SK-N-SH treated with all-trans-retinoic acid at 6 μM for 48 hours (cell line): ENCODE results near the gene LRRC4C.

Experiments
- CSDC2 ChIP-seq: fragments of 250-450 bp; sonication (Bioruptor Pico); IDR thresholded peaks from 2 replicates; pipeline ENCODE4 v1.5.0; 2020; ENCODE audit warnings: mild to moderate bottlenecking, moderate library complexity
- ISL1 ChIP-seq: fragments of 250-450 bp; sonication (Bioruptor Pico); IDR thresholded peaks from 2 replicates; pipeline ENCODE4 v2.1.2; 2022; ENCODE audit warnings: mild to moderate bottlenecking, moderate library complexity
- OSR1 ChIP-seq: fragments of 250-450 bp; sonication (Bioruptor Pico); IDR thresholded peaks from 2 replicates; pipeline ENCODE4 v1.8.0; 2022; ENCODE audit warnings: moderate library complexity, mild to moderate bottlenecking, inconsistent platforms
- RARB ChIP-seq: fragments of 250-450 bp; sonication (Bioruptor Pico); IDR thresholded peaks from 2 replicates; pipeline ENCODE4 v1.8.0; 2021; ENCODE audit warnings: mild to moderate bottlenecking, moderate library complexity
- TCF4 ChIP-seq: fragments of 250-450 bp; sonication (Bioruptor Pico); IDR thresholded peaks from 2 replicates; pipeline ENCODE4 v1.8.0; 2021; ENCODE audit warnings: mild to moderate bottlenecking, moderate library complexity, borderline replicate concordance
- TOX ChIP-seq: fragments of 250-450 bp; sonication (Bioruptor Pico); IDR thresholded peaks from 2 replicates; pipeline ENCODE4 v1.8.0; 2021; ENCODE audit warnings: mild to moderate bottlenecking, moderate library complexity, borderline replicate concordance
- ZFP3 ChIP-seq: fragments of 250-450 bp; sonication (Bioruptor Pico); IDR thresholded peaks from 2 replicates; pipeline ENCODE4 v1.5.0; 2020; ENCODE audit warnings: mild to moderate bottlenecking, moderate library complexity
- ZNF70 ChIP-seq: fragments of 450-650 bp; formaldehyde crosslinking; IDR thresholded peaks from 2 replicates; pipeline ENCODE4 v1.5.0; 2020; ENCODE audit warnings: mild to moderate bottlenecking, moderate library complexity
- ZNF8 ChIP-seq: fragments of 450-650 bp; formaldehyde crosslinking; IDR thresholded peaks from 2 replicates; pipeline ENCODE4 v1.5.0; 2020; ENCODE audit warnings: mild to moderate bottlenecking, moderate library complexity
- TF ChIP-seq, protein P1 (sequence below): fragments of 250-450 bp; sonication (Bioruptor Pico); IDR thresholded peaks from 2 replicates; pipeline ENCODE4 v1.8.0; 2021; ENCODE audit warnings: low read depth, mild to moderate bottlenecking, moderate library complexity, borderline replicate concordance
- TF ChIP-seq, protein P2 (sequence below): fragments of 250-450 bp; sonication (Bioruptor Pico); IDR thresholded peaks from 2 replicates; pipeline ENCODE4 v1.8.0; 2020; ENCODE audit warnings: mild to moderate bottlenecking, moderate library complexity, borderline replicate concordance

DNA sequence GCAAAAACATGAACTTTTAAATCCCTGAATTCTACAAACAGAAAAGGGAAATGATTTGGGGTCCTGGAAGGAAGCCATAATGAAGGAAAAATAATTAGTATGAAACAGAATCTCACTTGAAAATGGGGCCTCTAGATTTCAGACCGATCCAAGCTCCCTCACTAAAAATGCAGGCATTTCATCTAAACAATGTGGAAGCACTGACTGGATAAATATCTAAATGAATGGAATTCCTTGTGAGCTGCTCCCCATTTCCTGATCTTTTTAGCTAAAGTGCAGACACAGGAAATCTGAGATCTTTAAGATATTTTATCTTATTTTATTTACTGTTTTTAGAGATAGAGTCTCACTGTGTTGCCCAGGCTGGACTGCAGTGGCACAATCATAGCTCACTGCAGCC is 1255.8 kb downstream of the LRRC4C start:
- no peak for TF ChIP-seq TCF4
- no peak for TF ChIP-seq CSDC2 (CRISPR knock-in tag)
- no peak for TF ChIP-seq ZFP3
- TF ChIP-seq, protein P1, sequence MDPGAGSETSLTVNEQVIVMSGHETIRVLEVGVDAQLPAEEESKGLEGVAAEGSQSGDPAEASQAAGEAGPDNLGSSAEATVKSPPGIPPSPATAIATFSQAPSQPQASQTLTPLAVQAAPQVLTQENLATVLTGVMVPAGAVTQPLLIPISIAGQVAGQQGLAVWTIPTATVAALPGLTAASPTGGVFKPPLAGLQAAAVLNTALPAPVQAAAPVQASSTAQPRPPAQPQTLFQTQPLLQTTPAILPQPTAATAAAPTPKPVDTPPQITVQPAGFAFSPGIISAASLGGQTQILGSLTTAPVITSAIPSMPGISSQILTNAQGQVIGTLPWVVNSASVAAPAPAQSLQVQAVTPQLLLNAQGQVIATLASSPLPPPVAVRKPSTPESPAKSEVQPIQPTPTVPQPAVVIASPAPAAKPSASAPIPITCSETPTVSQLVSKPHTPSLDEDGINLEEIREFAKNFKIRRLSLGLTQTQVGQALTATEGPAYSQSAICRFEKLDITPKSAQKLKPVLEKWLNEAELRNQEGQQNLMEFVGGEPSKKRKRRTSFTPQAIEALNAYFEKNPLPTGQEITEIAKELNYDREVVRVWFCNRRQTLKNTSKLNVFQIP (CRISPR knock-in tag) = no peak
- TF ChIP-seq, protein P2, sequence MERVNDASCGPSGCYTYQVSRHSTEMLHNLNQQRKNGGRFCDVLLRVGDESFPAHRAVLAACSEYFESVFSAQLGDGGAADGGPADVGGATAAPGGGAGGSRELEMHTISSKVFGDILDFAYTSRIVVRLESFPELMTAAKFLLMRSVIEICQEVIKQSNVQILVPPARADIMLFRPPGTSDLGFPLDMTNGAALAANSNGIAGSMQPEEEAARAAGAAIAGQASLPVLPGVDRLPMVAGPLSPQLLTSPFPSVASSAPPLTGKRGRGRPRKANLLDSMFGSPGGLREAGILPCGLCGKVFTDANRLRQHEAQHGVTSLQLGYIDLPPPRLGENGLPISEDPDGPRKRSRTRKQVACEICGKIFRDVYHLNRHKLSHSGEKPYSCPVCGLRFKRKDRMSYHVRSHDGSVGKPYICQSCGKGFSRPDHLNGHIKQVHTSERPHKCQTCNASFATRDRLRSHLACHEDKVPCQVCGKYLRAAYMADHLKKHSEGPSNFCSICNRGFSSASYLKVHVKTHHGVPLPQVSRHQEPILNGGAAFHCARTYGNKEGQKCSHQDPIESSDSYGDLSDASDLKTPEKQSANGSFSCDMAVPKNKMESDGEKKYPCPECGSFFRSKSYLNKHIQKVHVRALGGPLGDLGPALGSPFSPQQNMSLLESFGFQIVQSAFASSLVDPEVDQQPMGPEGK (CRISPR knock-in tag) = no peak
- TF ChIP-seq TOX (CRISPR knock-in tag) = no peak
- TF ChIP-seq ISL1 (CRISPR knock-in tag) = no peak
- TF ChIP-seq ZNF8 = no peak
- no peak for TF ChIP-seq ZNF70 (CRISPR knock-in tag)
- TF ChIP-seq RARB = no peak
- no peak for TF ChIP-seq OSR1 (CRISPR knock-in tag)
